Liver (tissue), 9 donors: ENCODE measurements around the gene SPECC1. TPM values are rescaled to one million over a fixed set of nuclear protein-coding genes. Genes with fewer than 3 reads are reported as not detected.

ENCODE experiments used
- DNase-seq: peaks from one replicate; pipeline ENCODE4 v3.0.0-alpha.2; 2017; ENCODE audit warnings: low spot score
- H3K27ac ChIP-seq, 2 donors: one replicate each; pipeline ENCODE4 v1.7.0; 2013; ENCODE audit warnings: inconsistent platforms in 2 of 2, low read length in 2 of 2, control low read depth in 1 of 2, low read depth in 1 of 2, mild to moderate bottlenecking in 1 of 2
- H3K27me3 ChIP-seq, 4 donors: one replicate each; pipeline versions ENCODE4 v1.6.1 to v1.7.0; 2013; ENCODE audit warnings: low read length in 3 of 4, inconsistent platforms in 1 of 4, mild to moderate bottlenecking in 1 of 4, moderate library complexity in 1 of 4; ENCODE audit not compliant: control insufficient read depth in 4 of 4, insufficient read depth in 4 of 4
- H3K36me3 ChIP-seq, 4 donors: one replicate each; pipeline versions ENCODE4 v1.6.1 to v1.7.0; 2013; ENCODE audit warnings: low read length in 3 of 4, mild to moderate bottlenecking in 3 of 4, low read depth in 1 of 4, moderate library complexity in 1 of 4; ENCODE audit not compliant: control insufficient read depth in 4 of 4, insufficient read depth in 3 of 4
- H3K4me1 ChIP-seq, 4 donors: one replicate each; pipeline versions ENCODE4 v1.6.1 to v1.7.0; 2013; ENCODE audit warnings: low read length in 3 of 4, mild to moderate bottlenecking in 3 of 4, moderate library complexity in 1 of 4; ENCODE audit not compliant: control insufficient read depth in 4 of 4, insufficient read depth in 4 of 4
- H3K4me3 ChIP-seq, 3 donors: one replicate each; pipeline versions ENCODE4 v1.6.1 to v1.7.0; 2013; ENCODE audit warnings: low read length in 3 of 3, control low read depth in 1 of 3, low read depth in 1 of 3, mild to moderate bottlenecking in 1 of 3
- H3K9ac ChIP-seq, 2 donors: one replicate each; pipeline ENCODE4 v1.7.0; 2013; ENCODE audit warnings: low read length in 2 of 2, mild to moderate bottlenecking in 2 of 2, moderate library complexity in 2 of 2, control low read depth in 1 of 2, low read depth in 1 of 2
- H3K9me3 ChIP-seq, 4 donors: one replicate each; pipeline versions ENCODE4 v1.6.1 to v1.7.0; 2013; ENCODE audit warnings: low read length in 3 of 4; ENCODE audit not compliant: control insufficient read depth in 4 of 4
- EGR1 ChIP-seq, 2 donors: IDR thresholded peaks; 2 replicates each; pipeline ENCODE4 v1.6.1; 2016 to 2018; ENCODE audit warnings: antibody characterized with exemption in 2 of 2, low read depth in 2 of 2
- FOXA1 ChIP-seq: IDR thresholded peaks from 2 replicates; pipeline ENCODE4 v1.6.1; 2016; ENCODE audit warnings: antibody characterized with exemption
- FOXA2 ChIP-seq: IDR thresholded peaks from 2 replicates; pipeline ENCODE4 v1.6.1; 2016; ENCODE audit warnings: antibody characterized with exemption
- HNF4A ChIP-seq, 2 donors: conservative IDR thresholded peaks; 2 replicates each; pipeline ENCODE4 v1.6.1; 2016; ENCODE audit warnings: antibody characterized with exemption in 2 of 2, mild to moderate bottlenecking in 2 of 2
- HNF4G ChIP-seq: IDR thresholded peaks from 2 replicates; pipeline ENCODE4 v1.6.1; 2016; ENCODE audit warnings: antibody characterized with exemption
- JUND ChIP-seq, 2 donors: IDR thresholded peaks; 2 replicates each; pipeline ENCODE4 v1.6.1; 2016; ENCODE audit warnings: antibody characterized with exemption in 2 of 2
- RAD21 ChIP-seq, 2 donors: IDR thresholded peaks; 2 replicates each; pipeline ENCODE4 v1.6.1; 2016; ENCODE audit warnings: antibody characterized with exemption in 2 of 2, mild to moderate bottlenecking in 2 of 2
- REST ChIP-seq: IDR thresholded peaks from 2 replicates; pipeline ENCODE4 v1.6.1; 2016; ENCODE audit warnings: antibody characterized with exemption, mild to moderate bottlenecking
- RXRA ChIP-seq, 2 donors: IDR thresholded peaks; 2 replicates each; pipeline ENCODE4 v1.6.1; 2017 to 2018; ENCODE audit warnings: antibody characterized with exemption in 2 of 2, mild to moderate bottlenecking in 1 of 2
- TAF1 ChIP-seq: conservative IDR thresholded peaks from 2 replicates; pipeline ENCODE4 v1.6.1; 2016; ENCODE audit warnings: antibody characterized with exemption, mild to moderate bottlenecking
- YY1 ChIP-seq: IDR thresholded peaks from 2 replicates; pipeline ENCODE4 v1.6.1; 2016; ENCODE audit warnings: antibody characterized with exemption, mild to moderate bottlenecking
- ZBTB33 ChIP-seq: IDR thresholded peaks from 2 replicates; pipeline ENCODE4 v1.6.1; 2016; ENCODE audit warnings: antibody characterized with exemption
- WGBS: extraction: QIAGEN DNeasy Blood & Tissue Kit; methylation state at CpG from one replicate; pipeline ENCODE4 v1.1.7; 2013; 5-methylcytosine and 5-hydroxymethylcytosine counted together
- polyA plus RNA-seq, 2 donors: library from polyadenylated mRNA; stranded (reverse) in 1 of 2; unstranded in 1 of 2; fragments of 200-250 nt in 1 of 2; fragments of >200 nt in 1 of 2; fragmentation: Nextera tagmentation in 1 of 2; extraction: Ambion mirVana in 1 of 2; gene quantifications; one replicate each; pipeline versions ENCODE4 v1.2.1 to v1.2.3, GENCODE V29; 2013 to 2015
- total RNA-seq, 2 donors: library from RNA; depleted of rRNA; stranded (reverse); fragments of >200 nt; gene quantifications; one replicate each; pipeline ENCODE4 v1.2.3, GENCODE V29; 2014
- TF ChIP-seq, protein P1 (sequence below): IDR thresholded peaks from 2 replicates; pipeline ENCODE4 v1.6.1; 2016; ENCODE audit warnings: antibody characterized with exemption
- donor health status: healthy.
- donor health status: healthy.
- donor health status: healthy.
- donor health status: healthy.
- donor health status: healthy.

Gene SPECC1
- total and polyA plus RNA-seq, 4 donors = 0.36 to 70.3 (median 1.8) TPM

DNA sequence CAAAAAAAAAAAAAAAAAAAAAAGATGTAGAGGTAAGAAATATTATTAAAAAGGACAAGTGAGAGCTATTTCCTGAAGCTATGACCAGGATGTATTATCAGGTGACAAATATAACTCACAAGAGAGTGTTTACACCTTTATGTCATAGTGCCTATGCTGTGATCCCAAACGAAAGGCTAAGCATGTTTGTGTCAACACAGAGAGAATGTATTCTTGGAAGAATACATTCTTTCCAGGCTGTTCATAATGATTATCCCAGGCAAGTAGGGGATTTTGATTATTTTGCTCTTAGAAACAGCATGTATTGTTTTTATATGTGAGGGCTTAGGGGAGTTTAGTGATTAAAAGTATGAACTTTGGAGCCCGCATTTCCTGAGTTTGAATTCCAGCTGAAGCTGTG, 175.0 kb downstream of the SPECC1 start:
- Histone ChIP-seq H3K36me3 (no peaks in the 10 kb centered on the region), H3K4me3 (no peak overlapping the region), H3K27ac (no peak overlapping the region), H3K27me3 (peaks cover 0 to 3% (median 0%) of the 10 kb centered on the region in 4 donors), H3K9me3 (no peaks in the 10 kb centered on the region), H3K9ac (no peak overlapping the region), H3K4me1 (no peaks in the 10 kb centered on the region)
- 83% methylated on average over 2 of the region's 2 CpGs for WGBS
- TF ChIP-seq FOXA1 = no peak
- TF ChIP-seq HNF4A (conservative IDR thresholded peaks at IDR 0.05) = no peak
- TF ChIP-seq RXRA (IDR thresholded peaks at IDR 0.05) = no peak
- TF ChIP-seq, protein P1, sequence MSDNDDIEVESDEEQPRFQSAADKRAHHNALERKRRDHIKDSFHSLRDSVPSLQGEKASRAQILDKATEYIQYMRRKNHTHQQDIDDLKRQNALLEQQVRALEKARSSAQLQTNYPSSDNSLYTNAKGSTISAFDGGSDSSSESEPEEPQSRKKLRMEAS = no peak
- no peak for TF ChIP-seq YY1
- no peak for TF ChIP-seq RAD21 (IDR thresholded peaks at IDR 0.05)
- no peak for DNase-seq

DNA sequence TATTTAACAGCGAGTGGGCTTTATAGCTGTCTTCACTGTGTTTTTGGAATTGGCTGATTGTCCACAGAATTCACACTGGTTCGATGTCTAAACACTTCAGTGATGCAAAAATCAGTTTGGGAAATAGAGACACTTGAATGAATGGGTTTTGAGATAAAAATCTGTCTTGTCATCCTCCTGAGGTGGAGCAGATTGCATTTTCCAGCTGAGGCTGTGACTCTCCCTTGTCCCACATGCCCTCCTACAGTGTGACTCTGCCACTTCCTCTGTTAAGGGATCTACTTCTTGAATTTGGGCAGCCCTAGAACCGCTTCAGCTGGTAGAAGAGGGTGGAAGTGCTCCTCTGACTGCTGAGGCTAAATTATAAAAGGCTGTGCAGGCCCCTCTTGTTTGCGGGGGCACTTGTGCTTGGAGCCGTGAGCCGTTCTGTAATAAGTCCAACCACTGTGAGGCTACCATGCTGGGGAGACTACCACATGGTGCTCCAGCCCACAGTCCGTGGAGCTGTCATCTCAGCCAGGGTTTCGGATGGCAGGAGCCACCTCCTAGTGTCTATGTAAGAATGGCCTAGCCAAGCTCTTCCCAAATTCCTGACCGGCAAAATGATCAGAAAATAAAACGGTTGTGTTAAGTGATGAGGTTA, 175.9 kb downstream of the SPECC1 start:
- Histone ChIP-seq H3K27me3 (peaks cover 0 to 3% (median 0%) of the 10 kb centered on the region in 4 donors), H3K9me3 (no peaks in the 10 kb centered on the region), H3K4me3 (no peak overlapping the region), H3K9ac (no peak overlapping the region), H3K27ac (no peak overlapping the region), H3K36me3 (no peaks in the 10 kb centered on the region), H3K4me1 (no peaks in the 10 kb centered on the region)
- TF ChIP-seq YY1 (no peak), RAD21 (IDR thresholded peaks at IDR 0.05) (no peak), RXRA (IDR thresholded peaks at IDR 0.05) (no peak), REST (no peak), EGR1 (IDR thresholded peaks at IDR 0.05; ENCODE audit: low read depth in 2 of 2) (no peak)
- DNase-seq = no peak
- WGBS = 86% methylated on average over 10 of the region's 10 CpGs

DNA sequence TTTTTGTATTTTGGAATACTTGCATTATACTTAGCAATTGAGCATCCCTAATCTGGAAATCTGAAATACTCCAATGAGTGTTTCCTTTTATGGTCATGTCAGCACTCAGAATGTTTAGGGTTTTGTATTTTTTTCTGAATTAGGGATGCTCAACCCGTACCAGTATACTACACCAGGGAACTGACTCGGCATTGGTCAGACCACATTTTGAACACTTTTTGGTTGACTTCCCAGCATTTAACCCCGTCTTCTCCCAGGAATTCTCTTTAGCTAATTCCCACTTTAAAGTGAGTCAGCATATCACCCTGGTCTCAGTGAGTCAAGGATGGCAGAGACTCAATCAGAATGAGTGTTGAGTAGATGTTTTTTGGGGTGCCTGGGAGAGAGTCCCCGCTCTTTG, 177.9 kb downstream of the SPECC1 start:
- TF ChIP-seq ZBTB33 (no peak), JUND (IDR thresholded peaks at IDR 0.05) (no peak), TAF1 (no peak), FOXA2 (no peak), HNF4G (no peak)
- 82% methylated on average over 4 of the region's 4 CpGs for WGBS

More for the DNA sequence above, 177.9 kb downstream of the SPECC1 start:
- Histone ChIP-seq H3K27ac (no peak overlapping the region), H3K36me3 (no peaks in the 10 kb centered on the region), H3K4me3 (no peak overlapping the region), H3K9me3 (no peaks in the 10 kb centered on the region), H3K9ac (no peak overlapping the region), H3K4me1 (no peaks in the 10 kb centered on the region), H3K27me3 (peaks cover 0 to 3% (median 0%) of the 10 kb centered on the region in 4 donors)
- no peak for DNase-seq
